PFSK-1 (cell line): ENCODE data around the gene PDE3B.

Experiments
- FOXP2 ChIP-seq: optimal IDR thresholded peaks from 2 replicates; pipeline ENCODE3; 2011; ENCODE audit warnings: borderline replicate concordance, control low read depth, inconsistent platforms; ENCODE audit not compliant: insufficient read depth; ENCODE audit errors: extremely low read length, extremely low read depth
- POLR2AphosphoS5 ChIP-seq: IDR thresholded peaks from 2 replicates; pipeline ENCODE4 v1.6.1; 2012; ENCODE audit warnings: low read depth, mild to moderate bottlenecking, control low read depth, low read length, moderate library complexity
- SIN3A ChIP-seq: IDR thresholded peaks from 2 replicates; pipeline ENCODE4 v1.6.1; 2012; ENCODE audit warnings: mild to moderate bottlenecking, low read length, moderate library complexity, borderline replicate concordance; ENCODE audit not compliant: insufficient read depth
- TAF1 ChIP-seq: IDR thresholded peaks from 2 replicates; pipeline ENCODE4 v1.6.1; 2012; ENCODE audit warnings: low read length, control low read depth, borderline replicate concordance; ENCODE audit not compliant: insufficient read depth
- TF ChIP-seq, protein P1 (sequence below), 2 experiments: IDR thresholded peaks; 2 replicates each; pipeline versions ENCODE4 v1.6.1 to v1.8.0; 2011 to 2012; ENCODE audit warnings: low read depth in 2 of 2, low read length in 2 of 2, control low read depth in 1 of 2, inconsistent platforms in 1 of 2, mild to moderate bottlenecking in 1 of 2, moderate library complexity in 1 of 2; ENCODE audit not compliant: insufficient read depth in 1 of 2

PDE3B gene

GRCh38 chr11:14884667-14885273, 241.2 kb downstream of the PDE3B start:
- TF ChIP-seq POLR2AphosphoS5 (no peak), TAF1 (no peak), SIN3A (no peak), FOXP2 (no peak)
- TF ChIP-seq, protein P1, sequence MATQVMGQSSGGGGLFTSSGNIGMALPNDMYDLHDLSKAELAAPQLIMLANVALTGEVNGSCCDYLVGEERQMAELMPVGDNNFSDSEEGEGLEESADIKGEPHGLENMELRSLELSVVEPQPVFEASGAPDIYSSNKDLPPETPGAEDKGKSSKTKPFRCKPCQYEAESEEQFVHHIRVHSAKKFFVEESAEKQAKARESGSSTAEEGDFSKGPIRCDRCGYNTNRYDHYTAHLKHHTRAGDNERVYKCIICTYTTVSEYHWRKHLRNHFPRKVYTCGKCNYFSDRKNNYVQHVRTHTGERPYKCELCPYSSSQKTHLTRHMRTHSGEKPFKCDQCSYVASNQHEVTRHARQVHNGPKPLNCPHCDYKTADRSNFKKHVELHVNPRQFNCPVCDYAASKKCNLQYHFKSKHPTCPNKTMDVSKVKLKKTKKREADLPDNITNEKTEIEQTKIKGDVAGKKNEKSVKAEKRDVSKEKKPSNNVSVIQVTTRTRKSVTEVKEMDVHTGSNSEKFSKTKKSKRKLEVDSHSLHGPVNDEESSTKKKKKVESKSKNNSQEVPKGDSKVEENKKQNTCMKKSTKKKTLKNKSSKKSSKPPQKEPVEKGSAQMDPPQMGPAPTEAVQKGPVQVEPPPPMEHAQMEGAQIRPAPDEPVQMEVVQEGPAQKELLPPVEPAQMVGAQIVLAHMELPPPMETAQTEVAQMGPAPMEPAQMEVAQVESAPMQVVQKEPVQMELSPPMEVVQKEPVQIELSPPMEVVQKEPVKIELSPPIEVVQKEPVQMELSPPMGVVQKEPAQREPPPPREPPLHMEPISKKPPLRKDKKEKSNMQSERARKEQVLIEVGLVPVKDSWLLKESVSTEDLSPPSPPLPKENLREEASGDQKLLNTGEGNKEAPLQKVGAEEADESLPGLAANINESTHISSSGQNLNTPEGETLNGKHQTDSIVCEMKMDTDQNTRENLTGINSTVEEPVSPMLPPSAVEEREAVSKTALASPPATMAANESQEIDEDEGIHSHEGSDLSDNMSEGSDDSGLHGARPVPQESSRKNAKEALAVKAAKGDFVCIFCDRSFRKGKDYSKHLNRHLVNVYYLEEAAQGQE (IDR thresholded peaks at IDR 0.05; ENCODE audit: insufficient read depth in 1 of 2, low read depth in 2 of 2, low read length in 2 of 2), result no peak

DNA sequence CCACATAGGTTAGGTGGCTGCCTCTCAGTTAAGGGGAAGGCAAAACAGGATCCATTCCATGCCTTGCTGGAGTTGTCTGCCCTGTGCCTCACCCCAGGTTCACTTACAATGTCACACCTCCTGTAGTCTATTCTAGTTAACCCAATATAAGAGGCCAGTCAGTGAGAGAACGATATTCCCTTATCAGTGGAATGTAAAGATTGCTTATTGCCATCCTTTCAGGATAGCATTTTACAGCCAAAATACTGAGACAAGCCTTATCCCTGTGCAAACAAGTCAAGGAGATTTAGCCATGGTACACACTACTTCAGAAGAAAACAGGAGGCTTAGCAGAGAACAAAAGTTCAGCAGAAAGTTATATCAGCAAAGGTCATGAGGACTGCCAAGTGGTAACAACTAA, 242.9 kb downstream of the PDE3B start:
- TF ChIP-seq TAF1 (no peak), FOXP2 (no peak), POLR2AphosphoS5 (no peak), SIN3A (no peak)
- TF ChIP-seq, protein P1 (IDR thresholded peaks at IDR 0.05; ENCODE audit: insufficient read depth in 1 of 2, low read depth in 2 of 2, low read length in 2 of 2), result no peak

GRCh38 chr11:14891143-14892035, 247.8 kb downstream of the PDE3B start:
- TF ChIP-seq SIN3A (no peak), FOXP2 (peak; percentile 77), POLR2AphosphoS5 (peak; percentile 91), TAF1 (peak; percentile 77; the same call in 1 of the 2 replicates)
- TF ChIP-seq, protein P1 (IDR thresholded peaks at IDR 0.05; ENCODE audit: insufficient read depth in 1 of 2, low read depth in 2 of 2, low read length in 2 of 2), result no peak

DNA sequence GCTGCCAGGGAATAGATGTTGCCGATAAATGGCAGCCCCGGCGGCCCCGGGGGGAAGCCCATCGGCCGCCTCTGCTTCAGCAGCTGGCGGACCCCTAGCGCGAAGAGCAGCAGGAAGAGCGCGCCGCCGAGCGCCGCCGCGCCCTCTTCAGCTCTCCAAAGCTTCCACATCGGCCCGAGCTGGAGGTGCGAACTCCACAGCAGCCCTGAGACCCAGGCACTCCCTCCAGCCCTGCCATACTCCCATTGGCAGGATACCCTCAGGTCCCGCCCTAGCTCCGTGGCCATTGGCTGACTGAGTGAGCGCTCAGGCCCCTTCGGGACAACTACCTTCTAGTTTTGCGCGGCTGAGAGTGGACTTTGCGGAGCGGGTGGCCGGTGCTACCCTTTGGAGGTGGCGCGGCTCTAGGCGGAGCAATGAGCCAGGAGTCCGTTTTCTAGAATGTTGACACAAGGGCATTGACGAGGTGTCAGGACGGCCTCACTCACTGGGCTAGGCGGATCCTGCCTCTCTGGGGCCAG, 248.5 kb downstream of the PDE3B start, which contains the start of gene CYP2R1:
Gene CYP2R1 (minus strand): TSS at position 196 of the 521 bp plus-strand sequence. CDS start 26 bp downstream, at position 170.
- TF ChIP-seq TAF1 (no peak), FOXP2 (peak; percentile 62)
- TF ChIP-seq, protein P1 (IDR thresholded peaks at IDR 0.05; ENCODE audit: insufficient read depth in 1 of 2, low read depth in 2 of 2, low read length in 2 of 2), result no peak
